Calu3 (cell line): ENCODE measurements around the gene PAH. TPM values are rescaled to one million over a fixed set of nuclear protein-coding genes. Genes with fewer than 3 reads are reported as not detected.

ENCODE experiments used
- BruUV-seq: library from RNA; stranded (reverse); fragments of 400-500 nt; replicated peaks from 2 replicates; lab custom pipeline; 2021; lab: Mats Ljungman, UMichigan
- CTCF ChIA-PET: fragments of 300-600 bp; sonication (Branson Sonifier 250); formaldehyde crosslinking; loops from one replicate; lab custom pipeline; 2022; ENCODE audit warnings: antibody characterized with exemption; lab: Charles Lee
- DNase-seq: peaks from one replicate; pipeline ENCODE4 v3.0.0; 2022
- H3K27ac Mint-ChIP-seq: one replicate; pipeline ENCODE4 v1.8.0; 2022; ENCODE audit warnings: mixed read lengths; ENCODE audit not compliant: unreplicated experiment
- H3K27me3 Mint-ChIP-seq: one replicate; pipeline ENCODE4 v1.8.0; 2022; ENCODE audit warnings: mixed read lengths; ENCODE audit not compliant: unreplicated experiment
- H3K36me3 Mint-ChIP-seq: one replicate; pipeline ENCODE4 v1.8.0; 2022; ENCODE audit warnings: mild to moderate bottlenecking, moderate library complexity, mixed read lengths; ENCODE audit not compliant: insufficient read depth, unreplicated experiment
- H3K4me1 Mint-ChIP-seq: one replicate; pipeline ENCODE4 v1.8.0; 2022; ENCODE audit warnings: mild to moderate bottlenecking, low read depth, mixed read lengths; ENCODE audit not compliant: unreplicated experiment
- H3K4me3 Mint-ChIP-seq: one replicate; pipeline ENCODE4 v1.8.0; 2022; ENCODE audit warnings: mild to moderate bottlenecking, low read depth, moderate library complexity, mixed read lengths; ENCODE audit not compliant: unreplicated experiment
- H3K9me3 Mint-ChIP-seq: one replicate; pipeline ENCODE4 v1.8.0; 2022; ENCODE audit warnings: low read depth, mixed read lengths; ENCODE audit not compliant: unreplicated experiment
- intact Hi-C: fragments of 100-400 bp; cut with micrococcal nuclease; formaldehyde crosslinking; loops from one replicate; pipeline ENCODE4 v1.10.0; 2022; ENCODE audit not compliant: unreplicated experiment
- total RNA-seq: library from RNA; stranded (reverse); gene quantifications from 2 replicates; pipeline ENCODE4 v1.2.3, GENCODE V29; 2022
- TF ChIP-seq, protein P1 (sequence below): fragments of 200-600 bp; IDR thresholded peaks from one replicate; pipeline ENCODE4 v1.8.0; 2022; ENCODE audit warnings: antibody characterized with exemption; ENCODE audit not compliant: unreplicated experiment

The PAH gene
- total RNA-seq, 1 experiment from 2014 or later: 31.4 TPM

DNA sequence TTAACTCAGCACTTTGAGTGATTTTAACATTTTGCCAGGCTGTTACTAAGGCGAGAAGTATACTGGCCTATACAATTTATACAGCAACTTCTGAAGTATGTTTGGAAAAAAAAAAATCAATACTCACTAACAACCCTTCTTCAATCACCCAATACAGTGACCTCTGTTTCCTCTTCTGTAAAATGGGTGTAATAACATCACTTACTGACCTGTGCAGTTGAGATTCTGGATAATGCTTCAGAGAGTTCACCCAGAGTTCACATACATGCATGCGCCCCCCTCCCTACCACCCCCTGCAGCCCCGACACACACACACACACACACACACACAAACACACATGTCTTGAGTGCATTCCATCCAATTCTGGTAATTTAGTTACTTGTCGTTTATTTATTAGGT is 9.1 kb downstream of the PAH start:
- no peak for DNase-seq
- no TSS peak for BruUV-seq
- TF ChIP-seq, protein P1, sequence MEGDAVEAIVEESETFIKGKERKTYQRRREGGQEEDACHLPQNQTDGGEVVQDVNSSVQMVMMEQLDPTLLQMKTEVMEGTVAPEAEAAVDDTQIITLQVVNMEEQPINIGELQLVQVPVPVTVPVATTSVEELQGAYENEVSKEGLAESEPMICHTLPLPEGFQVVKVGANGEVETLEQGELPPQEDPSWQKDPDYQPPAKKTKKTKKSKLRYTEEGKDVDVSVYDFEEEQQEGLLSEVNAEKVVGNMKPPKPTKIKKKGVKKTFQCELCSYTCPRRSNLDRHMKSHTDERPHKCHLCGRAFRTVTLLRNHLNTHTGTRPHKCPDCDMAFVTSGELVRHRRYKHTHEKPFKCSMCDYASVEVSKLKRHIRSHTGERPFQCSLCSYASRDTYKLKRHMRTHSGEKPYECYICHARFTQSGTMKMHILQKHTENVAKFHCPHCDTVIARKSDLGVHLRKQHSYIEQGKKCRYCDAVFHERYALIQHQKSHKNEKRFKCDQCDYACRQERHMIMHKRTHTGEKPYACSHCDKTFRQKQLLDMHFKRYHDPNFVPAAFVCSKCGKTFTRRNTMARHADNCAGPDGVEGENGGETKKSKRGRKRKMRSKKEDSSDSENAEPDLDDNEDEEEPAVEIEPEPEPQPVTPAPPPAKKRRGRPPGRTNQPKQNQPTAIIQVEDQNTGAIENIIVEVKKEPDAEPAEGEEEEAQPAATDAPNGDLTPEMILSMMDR: no peak
- H3K4me3 Mint-ChIP-seq: no peak overlapping the region
- no peaks in the 10 kb centered on the region for H3K36me3 Mint-ChIP-seq
- intact Hi-C loops: no loop called here
- no peaks in the 10 kb centered on the region for H3K4me1 Mint-ChIP-seq
- H3K27ac Mint-ChIP-seq: no peak overlapping the region
- H3K9me3 Mint-ChIP-seq: no peaks in the 10 kb centered on the region
- no peaks in the 10 kb centered on the region for H3K27me3 Mint-ChIP-seq
- CTCF ChIA-PET: no interaction called here

DNA sequence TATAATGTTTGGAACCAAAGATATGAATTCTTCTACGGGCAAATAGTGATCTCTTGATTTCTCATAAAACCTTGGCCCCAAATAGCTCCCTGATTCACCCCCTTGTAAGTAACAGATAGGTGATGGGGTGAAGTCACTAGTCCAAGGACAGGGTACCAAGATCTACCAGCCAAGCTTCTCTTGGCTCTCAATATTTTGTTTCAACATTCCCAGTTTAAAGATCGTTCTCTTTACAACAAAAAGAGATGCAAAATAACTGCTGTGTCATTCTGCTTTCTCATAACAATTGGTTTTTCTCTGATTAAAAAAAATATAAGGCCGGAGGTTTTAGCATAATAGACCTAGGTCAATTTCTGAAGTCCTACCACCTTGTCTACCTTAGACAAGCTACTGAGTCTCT is 11.8 kb downstream of the PAH start:
- no peaks in the 10 kb centered on the region for H3K4me1 Mint-ChIP-seq
- no peaks in the 10 kb centered on the region for H3K27me3 Mint-ChIP-seq
- intact Hi-C loops: no loop called here
- H3K27ac Mint-ChIP-seq: no peak overlapping the region
- H3K4me3 Mint-ChIP-seq: no peak overlapping the region
- H3K36me3 Mint-ChIP-seq: no peaks in the 10 kb centered on the region
- BruUV-seq: no TSS peak
- TF ChIP-seq, protein P1: no peak
- CTCF ChIA-PET: interaction anchor here (0.7 kb wide), 1 partner anchor 779 kb away, joined by 4 read pairs; no protein-coding TSS in a partner anchor
- DNase-seq: no peak
- H3K9me3 Mint-ChIP-seq: no peaks in the 10 kb centered on the region

DNA sequence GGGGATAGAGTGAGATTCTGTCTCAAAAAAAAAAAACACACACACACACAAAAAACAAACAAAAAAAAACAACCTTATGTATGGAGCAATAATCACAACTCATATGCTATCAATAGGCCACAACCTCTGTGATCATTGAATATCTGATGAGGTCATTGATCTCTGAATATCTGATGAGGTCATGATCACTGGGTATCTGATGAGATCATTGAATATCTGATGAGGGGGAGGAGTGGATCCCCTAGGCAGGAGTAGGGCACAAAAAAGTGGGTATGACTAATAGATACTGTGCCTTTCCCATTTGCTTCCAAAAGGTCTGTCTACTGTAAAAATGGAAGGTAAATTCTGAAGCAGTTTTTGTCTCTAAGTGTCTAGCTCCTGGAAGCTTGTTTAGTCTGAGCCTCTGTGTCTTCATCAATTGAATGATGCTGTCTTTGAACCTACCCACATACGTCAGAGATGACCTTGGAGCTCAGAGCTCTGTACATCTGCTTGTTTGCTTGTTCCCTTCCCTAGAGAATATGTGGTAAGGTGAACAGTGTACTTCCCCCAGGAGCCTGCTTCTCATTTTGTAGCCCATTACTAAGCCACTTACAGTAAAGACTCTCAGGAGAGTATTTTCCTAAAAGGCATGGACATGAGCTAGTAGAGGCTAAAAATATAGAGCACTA is 13.6 kb downstream of the PAH start:
- no peak overlapping the region for H3K27ac Mint-ChIP-seq
- intact Hi-C loops: no loop called here
- TF ChIP-seq, protein P1: no peak
- H3K4me1 Mint-ChIP-seq: no peaks in the 10 kb centered on the region
- BruUV-seq: no TSS peak
- no peaks in the 10 kb centered on the region for H3K36me3 Mint-ChIP-seq
- DNase-seq: no peak
- no peaks in the 10 kb centered on the region for H3K9me3 Mint-ChIP-seq
- CTCF ChIA-PET: no interaction called here
- no peak overlapping the region for H3K4me3 Mint-ChIP-seq
- H3K27me3 Mint-ChIP-seq: no peaks in the 10 kb centered on the region

DNA sequence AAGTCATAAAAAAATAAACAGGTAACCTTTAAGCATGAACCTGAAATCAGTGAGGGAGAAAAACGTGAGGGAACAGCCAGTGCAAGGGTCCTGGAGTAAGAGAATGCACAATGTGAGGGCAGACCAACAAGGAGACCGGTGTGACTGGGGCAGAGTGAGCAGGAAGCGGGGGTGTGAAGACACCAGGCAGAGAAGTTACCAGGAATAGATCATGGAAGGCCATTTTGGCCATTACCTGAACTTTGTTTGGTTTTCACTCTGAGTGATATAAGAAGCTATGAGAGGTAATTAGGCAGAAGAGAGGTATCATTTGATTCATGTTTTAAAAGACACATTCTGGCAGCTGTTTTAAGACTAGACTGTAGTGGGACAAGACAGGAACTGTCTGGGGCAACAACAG is 15.0 kb downstream of the PAH start:
- Mint-ChIP-seq H3K27me3 (no peaks in the 10 kb centered on the region), H3K4me1 (no peaks in the 10 kb centered on the region), H3K4me3 (no peak overlapping the region), H3K27ac (no peak overlapping the region), H3K36me3 (no peaks in the 10 kb centered on the region), H3K9me3 (no peaks in the 10 kb centered on the region)
- CTCF ChIA-PET: no interaction called here
- intact Hi-C loops: no loop called here
- TF ChIP-seq, protein P1: no peak
- DNase-seq: no peak
- no TSS peak for BruUV-seq
